SKM-1 (cell line): ENCODE results near the gene NME8.

Source experiments
- DNase-seq: peaks from one replicate; lab custom pipeline; 2025; ENCODE audit not compliant: unreplicated experiment; lab: John Stamatoyannopoulos, UW

The NME8 gene

GRCh38 chr7:37932543-37932942, 84.1 kb downstream of the NME8 start:
- DNase-seq, result no peak

- DNase-seq, result no peak
These were observed 84.7 kb downstream of the NME8 start for GRCh38 chr7:37933018-37933566.

GRCh38 chr7:37942934-37943610, 94.7 kb downstream of the NME8 start:
- DNase-seq, result no peak

- no peak for DNase-seq
These were observed 95.7 kb downstream of the NME8 start for GRCh38 chr7:37943905-37944736.

- no peak for DNase-seq
These were observed 96.3 kb downstream of the NME8 start for GRCh38 chr7:37944737-37945054.

GRCh38 chr7:37945336-37945735, 96.9 kb downstream of the NME8 start:
- no peak for DNase-seq

- no peak for DNase-seq
These were observed 98.9 kb downstream of the NME8 start for GRCh38 chr7:37947138-37947940.

- no peak for DNase-seq
These were observed 99.5 kb downstream of the NME8 start for GRCh38 chr7:37947941-37948210.
